Retina (tissue), 1 donor: ENCODE results near the gene GSPT1.

Experiments used
- DNase-seq: peaks from one replicate; pipeline ENCODE4 v3.0.0-alpha.2; 2016

The GSPT1 gene

DNA sequence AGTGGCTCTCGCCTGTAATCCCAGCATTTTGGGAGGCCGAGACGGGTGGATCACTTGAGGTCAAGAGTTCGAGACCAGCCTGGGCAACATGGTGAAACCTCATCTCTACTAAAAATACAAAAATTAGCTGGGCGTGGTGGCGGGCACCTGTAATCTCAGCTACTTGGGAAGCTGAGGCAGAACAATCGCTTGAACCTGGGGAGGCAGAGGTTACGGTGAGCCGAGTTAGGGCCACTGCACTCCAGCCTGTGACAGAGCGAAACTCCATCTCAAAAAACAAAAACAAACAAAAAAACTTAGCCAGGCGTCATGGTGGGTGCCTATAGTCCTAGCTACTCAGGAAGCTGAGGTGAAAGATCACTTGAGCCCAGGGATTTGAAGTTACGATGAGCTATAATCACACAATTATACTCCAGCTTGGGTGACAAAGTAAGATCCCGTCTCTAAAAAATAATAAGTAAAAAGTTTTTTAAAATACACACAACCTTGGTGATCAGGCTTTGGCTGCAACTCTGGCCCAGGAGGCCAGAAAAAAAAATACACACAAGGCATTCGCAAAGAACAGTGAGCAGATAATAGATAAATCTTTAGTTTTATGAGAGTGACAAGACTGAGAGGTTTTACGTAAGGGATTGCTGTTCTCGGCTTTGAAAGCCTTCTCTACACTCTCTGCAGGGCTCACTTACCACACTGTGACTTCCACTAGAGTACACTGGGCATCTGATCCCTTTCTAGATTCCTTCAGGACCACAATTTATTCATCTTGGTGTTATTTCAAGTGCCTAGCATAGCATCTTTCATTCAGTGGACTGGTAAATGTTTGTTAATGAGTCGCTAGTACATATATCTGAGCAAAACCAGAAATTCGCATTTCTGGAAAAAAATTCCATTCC, 5.9 kb downstream of the GSPT1 start:
- DNase-seq = no peak

DNA sequence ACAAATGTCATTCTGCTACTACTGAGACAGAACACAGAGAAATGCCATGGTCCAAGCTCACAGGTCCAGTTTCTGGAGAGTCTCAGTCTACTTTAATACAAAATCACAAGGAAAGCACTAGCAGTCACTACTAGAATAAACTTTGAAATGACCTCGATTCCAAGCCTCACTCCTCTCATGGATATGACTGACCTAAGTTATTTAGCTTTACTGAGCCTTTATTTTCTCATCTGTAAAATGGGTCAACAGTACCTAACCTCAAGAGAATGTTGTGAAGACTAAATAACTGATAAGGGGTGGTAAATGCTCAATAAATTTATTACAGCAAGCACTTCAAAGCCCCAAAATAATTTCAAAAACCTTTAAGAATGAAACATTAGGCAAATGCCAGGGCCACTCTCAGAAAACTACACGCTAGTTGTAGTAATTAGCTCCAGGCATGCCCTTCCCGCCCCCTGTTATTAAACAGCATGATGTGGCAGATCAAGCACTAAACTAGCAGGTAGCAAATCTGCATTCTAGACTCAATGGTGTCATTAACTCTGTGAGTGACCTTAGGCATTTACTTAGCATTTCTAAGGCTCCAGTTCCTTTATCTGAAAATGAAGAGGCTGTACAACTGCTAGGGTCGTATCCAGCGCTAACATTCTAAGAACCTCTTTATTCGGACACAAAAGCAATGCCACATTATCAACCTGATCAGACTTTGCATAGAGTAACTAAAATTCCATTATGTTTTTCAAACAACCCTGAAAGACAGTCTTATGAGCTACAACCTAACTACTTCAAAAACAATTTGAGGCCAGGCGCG, 8.4 kb downstream of the GSPT1 start:
- no peak for DNase-seq

- DNase-seq = no peak
Measured at GRCh38 chr16:11903906-11904305, 11.8 kb downstream of the GSPT1 start.

- DNase-seq = no peak
Measured at GRCh38 chr16:11901091-11901490, 14.7 kb downstream of the GSPT1 start.

GRCh38 chr16:11896486-11897176, 19.1 kb downstream of the GSPT1 start:
- no peak for DNase-seq

DNA sequence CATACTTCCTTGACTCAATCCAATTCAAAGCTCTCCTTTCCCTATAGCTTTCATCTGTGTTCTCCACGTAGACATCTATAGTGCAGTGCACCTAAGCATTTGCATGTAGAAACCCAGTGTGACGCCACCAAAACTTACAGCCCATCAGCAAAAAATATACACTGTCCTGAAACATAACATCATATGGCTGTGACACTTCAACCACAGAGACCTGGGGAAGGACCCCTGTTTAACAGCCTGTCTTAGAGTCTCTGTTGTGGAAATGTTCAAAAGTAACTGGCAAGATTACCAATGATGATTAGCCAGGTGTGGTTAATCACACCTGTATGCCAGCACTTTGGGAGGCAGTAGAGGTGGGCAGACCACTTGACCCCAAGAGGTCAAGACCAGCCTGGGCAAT, 22.2 kb downstream of the GSPT1 start:
- DNase-seq = no peak

- no peak for DNase-seq
Measured at GRCh38 chr16:11892761-11893160, 23.0 kb downstream of the GSPT1 start.

DNA sequence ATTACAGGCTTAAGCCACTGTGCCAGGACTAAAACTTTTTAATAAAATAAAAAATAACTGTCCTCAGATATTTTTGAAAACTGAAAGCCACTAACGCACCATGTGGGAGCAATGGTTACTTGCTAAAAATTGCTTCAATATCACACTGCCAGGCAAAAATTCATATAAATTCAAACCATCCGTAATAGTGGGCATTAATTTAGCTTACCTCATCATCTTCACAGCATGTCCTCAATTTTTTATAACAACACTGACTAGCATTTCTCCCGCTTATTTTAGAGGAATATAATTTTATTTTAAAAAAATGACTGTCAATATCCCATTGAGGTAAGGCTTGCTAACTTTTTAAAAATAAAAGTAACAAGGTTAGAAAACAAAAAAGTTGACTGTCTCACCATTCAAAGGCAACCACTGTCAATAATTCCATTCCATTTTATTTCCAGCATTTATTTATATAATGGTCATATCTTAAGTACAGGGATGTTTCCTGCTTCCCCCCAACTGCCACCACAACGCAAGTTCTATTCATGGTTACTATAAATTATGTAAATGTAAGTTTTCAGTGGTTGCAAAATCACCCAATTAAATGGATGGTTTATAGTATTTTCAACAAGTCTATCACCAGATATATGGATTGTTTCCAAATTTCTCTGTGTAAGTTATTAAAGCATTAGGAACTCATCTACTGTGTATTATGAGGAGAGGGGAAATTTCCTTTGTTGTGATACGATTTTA, 25.4 kb downstream of the GSPT1 start:
- no peak for DNase-seq

GRCh38 chr16:11886881-11887280, 28.9 kb downstream of the GSPT1 start:
- no peak for DNase-seq

- no peak for DNase-seq
Measured at GRCh38 chr16:11884035-11884434, 31.7 kb downstream of the GSPT1 start.

DNA sequence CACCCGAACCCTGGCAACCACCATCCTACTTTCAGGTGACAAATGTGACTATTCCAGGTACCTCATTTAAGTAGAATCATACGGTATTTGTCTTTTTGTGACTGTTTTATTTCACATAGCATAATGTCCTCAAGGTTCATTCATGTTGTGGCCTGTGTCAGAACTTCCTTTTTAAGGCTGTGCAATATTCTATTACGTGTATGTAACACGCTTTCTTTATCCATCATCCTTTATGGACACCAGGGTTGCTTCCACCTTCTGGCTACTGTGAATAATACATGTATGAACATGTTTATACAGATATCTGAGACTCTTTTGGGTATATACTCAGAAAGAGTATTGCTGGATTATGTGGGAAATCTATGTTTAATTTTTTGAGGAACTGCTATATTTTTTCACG, 35.7 kb downstream of the GSPT1 start:
- no peak for DNase-seq

DNA sequence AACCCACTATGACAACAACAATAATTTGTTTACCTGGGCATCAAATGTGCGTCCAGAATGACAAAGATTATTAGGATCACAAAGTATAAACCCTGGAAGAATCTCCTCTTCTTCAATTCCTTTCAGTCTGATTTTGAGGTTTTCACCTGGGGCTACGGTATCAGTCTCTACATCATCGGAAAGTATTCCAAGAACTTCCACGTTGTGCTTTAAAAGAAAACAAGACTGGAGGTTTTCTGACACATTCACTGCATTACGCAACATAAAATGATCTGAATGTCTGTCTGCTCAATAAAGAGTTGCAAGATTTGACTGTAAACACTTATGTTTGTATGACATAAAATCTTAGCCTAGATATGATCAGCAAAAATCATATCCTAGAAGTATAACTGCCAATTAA, 38.4 kb downstream of the GSPT1 start:
- no peak for DNase-seq

DNA sequence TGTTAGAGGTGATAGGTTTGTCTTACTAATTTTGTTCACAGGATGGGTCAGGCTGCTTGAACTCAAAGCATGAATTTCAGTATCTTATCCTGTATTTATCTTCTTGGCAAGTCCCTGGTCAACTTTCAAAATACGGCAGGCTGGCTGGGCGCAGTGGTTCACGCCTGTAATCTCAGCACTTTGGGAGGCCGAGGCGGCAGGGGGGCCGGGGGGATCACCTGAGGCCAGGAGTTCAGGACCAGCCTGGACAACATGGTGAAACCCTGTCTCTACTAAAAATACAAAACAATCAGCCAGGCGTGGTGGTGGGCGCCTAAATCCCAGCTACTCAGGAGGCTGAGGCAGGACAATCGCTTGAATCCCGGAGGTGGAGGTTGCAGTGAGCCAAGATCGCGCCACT, 39.5 kb downstream of the GSPT1 start:
- no peak for DNase-seq

DNA sequence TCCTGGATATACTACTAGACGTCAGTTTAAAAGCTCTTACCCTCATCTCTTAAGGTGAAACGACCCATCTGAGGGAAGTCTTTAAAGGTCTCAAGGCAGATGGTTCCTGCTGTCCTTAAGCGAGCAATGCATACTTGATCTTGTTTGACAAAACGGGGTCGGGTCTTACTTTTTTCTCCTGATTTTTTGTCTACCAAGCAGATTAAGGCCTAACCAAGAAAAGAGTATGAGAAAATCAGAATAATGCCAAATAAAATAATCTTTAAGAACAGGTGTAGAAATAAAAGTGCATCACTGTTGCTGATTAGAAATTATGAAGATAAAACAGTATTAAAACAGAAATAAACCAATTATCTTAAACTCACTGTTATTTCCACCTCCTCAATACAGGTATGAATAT, 40.0 kb downstream of the GSPT1 start:
- DNase-seq = no peak

DNA sequence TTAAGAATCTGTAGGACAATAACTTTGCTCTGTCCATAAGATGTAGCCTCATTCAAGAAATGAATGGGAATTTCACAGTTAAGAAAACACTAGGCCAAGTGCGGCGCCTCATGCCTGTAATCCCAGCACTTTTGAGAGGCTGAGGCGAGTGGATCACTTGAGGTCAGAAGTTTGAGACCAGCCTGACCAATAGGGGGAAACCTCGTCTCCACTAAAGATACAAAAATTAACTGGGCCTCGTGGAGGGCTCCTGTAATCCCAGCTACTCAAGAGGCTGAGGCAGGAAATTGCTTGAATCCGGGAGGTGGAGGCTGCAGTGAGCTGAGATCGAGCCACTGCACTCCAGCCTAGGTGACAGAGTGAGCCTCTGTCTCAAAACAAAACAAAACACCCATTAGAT, 44.6 kb downstream of the GSPT1 start:
- DNase-seq = peak; percentile 3

- DNase-seq = no peak
Measured at GRCh38 chr16:11870399-11870798, 45.4 kb downstream of the GSPT1 start.

GRCh38 chr16:11869353-11870228, 46.2 kb downstream of the GSPT1 start:
- no peak for DNase-seq

DNA sequence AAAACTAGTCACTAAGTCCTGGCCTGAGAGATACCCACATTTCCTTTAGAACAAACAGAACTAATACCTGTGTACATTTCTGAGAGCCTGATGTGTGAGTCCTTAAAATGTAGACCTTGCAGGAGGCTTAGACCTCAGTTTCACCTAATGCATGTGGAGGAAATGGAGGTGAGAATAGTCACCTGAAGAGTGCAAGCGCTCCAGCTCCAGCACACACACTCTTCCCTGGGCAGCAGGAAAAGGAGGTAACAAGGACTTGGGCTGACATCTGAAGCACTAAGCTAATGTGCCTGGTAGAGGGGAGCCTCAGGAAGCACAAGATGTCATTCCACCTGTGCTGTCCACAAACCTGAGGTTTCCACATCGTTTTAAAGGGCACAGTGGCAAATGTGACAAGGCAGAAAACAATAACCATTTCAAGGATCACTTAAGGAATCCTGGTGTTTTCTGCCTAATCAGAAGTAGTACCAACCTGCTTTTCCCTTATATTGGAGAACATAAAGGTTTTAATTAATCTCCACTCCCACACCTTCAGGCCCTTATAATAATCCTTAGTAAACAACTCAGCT, 47.3 kb downstream of the GSPT1 start:
- DNase-seq = no peak

GRCh38 chr16:11862489-11862888, 53.3 kb downstream of the GSPT1 start:
- DNase-seq = no peak

GRCh38 chr16:11857161-11857560, 58.6 kb downstream of the GSPT1 start:
- no peak for DNase-seq

DNA sequence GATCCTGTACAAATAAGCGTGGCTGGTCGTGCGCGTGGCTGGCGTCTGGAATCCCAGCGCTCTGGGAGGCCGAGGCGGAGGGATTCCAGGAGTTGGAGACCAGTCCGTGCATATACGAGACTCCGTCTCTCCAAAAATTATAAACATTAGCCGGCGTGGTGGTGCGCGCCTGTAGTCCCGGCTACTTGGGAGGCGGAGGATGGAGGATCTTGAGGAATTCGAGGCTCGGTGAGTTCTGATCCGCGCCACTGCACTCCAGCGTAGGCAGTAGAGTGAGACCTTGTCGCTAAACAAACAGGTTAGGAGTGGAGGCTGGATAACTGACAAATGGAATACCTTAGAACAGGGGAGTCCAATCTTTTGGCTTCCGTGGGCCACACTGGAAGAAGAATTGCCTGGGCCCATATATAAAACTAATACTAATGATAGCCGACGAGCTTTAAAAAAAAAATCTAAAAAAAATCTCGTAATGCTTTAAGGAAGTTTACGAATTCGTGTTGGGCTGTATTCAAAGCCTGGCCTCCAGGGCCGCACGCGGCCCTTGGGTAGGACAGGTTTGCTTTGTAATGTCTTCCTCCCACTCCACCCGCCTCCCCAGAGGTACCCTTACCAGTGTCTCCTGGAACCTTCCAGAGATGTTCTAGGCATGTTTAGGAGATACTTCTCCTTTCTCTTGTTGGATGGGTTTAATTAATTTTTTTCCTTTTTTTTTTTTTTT, 63.5 kb downstream of the GSPT1 start:
- no peak for DNase-seq
